Measurements from ENCODE around the gene HSFX1.
"Not testable (repeated sequence)": the region's sequence is repeated elsewhere in the genome, so short reads cannot be mapped to it uniquely, and the experiment has no call there.

The HSFX1 gene, protein sequence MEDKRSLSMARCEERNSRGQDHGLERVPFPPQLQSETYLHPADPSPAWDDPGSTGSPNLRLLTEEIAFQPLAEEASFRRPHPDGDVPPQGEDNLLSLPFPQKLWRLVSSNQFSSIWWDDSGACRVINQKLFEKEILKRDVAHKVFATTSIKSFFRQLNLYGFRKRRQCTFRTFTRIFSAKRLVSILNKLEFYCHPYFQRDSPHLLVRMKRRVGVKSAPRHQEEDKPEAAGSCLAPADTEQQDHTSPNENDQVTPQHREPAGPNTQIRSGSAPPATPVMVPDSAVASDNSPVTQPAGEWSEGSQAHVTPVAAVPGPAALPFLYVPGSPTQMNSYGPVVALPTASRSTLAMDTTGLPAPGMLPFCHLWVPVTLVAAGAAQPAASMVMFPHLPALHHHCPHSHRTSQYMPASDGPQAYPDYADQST

DNA sequence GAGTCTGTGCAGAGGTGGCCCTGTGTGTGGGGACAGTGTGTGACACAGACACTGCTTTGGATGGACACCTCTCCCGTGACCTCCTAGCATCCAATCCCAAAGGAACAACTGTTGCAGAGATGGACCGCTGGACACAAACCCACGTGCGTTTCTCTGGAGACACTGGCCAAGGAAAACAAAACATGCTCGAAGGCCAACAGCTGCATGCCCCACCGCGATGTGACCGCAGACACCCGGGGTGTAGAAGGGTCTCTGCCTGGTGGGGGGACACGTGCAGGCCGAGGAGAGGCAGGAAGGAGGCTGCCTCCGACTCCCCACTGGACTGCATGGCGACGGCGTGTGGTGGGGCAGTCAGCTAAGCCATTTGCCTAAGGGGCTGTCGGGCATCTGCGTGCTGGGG, at the start of gene HSFX1:
HSFX1 (plus strand) TSS at position 301 of the 400 bp plus-strand sequence. CDS start 614 bp downstream, outside the sequence.
- not testable (repeated sequence) for DNase-seq

DNA sequence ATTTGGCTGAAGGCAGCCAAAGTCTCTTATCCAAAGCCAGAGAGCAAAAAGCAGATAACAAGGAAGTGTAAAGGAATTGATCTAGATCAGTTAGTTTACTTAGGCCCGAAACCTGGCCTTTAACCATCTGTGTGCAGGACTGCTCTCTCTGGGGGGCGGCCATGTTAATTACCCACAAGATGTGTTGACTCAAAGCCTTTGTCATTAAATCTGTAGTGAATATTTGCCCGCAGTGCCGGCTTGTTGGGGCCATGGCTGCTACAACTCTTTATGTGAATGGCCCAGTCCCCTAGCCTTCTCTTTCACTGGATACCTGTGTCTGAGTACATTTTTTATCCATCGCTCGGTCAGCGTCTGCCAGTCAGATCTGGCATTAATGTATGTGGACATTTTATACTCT, 46.6 kb upstream of the HSFX1 start:
- not testable (repeated sequence) for DNase-seq

DNA sequence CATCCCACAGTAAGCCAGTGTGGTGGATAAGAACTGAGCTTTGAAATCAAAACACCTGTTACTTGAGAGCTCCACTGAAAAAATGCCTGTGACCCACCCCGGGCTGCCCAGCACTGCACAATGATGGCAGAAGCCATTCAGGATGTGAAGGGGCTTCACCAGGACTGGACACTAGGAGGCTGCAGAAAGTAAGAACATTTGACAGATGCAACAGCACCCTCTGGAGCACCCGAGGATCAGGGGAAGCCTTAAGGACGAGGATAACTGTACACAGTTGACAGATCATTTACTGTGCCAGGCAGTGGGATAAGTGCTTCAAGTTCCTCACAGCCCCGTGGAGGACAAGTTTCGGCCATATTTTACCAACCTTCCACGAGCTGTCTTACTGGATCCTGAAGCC, 31.6 kb upstream of the HSFX1 start:
- not testable (repeated sequence) for DNase-seq

DNA sequence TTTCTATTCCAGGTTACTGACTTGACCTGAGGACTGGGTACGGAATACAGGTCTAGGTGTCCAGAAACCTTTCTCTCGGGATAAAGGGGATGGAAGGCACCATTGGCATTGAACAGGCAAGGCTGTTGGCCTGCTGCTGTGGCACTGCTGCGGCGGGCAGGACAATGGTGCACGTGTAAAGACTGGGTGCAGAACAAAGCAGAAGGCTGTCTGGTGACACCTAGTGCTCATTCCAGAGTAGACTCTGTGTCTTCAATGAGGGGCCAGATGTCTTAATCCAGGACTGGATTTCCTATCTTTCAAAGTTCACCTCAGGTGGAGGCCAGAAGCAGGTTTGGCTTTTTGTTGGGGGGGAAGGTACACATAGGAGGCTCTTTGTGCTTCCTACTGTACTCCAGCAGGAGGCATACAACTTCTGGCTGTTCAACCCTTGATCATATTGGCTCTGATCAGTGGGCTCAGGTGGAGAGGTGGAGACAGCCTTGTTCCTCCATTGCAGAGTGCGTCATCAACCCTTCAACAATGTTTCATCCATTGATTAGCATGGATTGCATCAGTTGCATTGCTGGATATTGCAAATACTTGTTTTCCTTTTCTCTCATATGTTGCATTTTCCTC, 27.4 kb upstream of the HSFX1 start:
- DNase-seq, result not testable (repeated sequence)

DNA sequence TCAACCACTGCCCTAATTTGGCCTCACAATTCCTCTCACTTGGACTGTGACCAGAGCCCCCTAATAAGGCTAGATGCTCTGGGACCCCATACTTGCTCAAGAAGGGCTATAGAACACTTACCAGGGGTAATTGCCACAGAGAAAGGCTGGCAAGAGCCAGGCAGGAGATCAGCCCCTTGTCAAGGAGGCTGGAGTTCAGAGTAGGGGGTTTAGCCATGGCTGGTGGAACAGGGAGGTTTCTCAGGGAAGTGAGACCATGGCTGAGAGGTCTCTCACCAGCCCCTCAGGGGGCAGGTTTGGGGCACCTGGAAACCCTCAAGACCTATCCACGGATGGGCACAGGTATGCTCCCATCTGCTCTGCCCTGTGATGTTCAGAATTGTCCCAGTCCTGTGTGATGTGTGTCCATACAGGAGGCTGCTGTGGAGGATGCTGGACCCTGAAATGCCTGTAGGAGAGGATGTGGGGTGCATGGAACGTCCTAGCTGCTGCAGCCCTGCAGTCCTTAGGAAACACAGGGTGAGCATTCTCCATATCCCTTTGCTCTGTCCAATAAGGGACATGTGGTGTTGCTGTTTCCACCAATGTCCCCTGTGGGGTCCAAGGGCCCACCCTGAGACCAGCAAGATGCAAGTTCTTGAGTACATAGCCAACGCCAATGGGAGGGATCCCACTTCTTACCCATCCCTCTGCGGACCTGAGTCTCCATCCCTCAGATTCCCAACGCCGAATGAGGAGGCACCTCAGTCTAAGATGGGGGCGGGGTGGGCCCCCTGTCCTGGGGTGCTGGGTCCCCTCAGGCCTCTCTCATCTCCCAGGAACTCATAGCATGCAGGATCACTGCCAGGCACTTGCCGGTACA, 16.4 kb upstream of the HSFX1 start:
- DNase-seq, result no peak

DNA sequence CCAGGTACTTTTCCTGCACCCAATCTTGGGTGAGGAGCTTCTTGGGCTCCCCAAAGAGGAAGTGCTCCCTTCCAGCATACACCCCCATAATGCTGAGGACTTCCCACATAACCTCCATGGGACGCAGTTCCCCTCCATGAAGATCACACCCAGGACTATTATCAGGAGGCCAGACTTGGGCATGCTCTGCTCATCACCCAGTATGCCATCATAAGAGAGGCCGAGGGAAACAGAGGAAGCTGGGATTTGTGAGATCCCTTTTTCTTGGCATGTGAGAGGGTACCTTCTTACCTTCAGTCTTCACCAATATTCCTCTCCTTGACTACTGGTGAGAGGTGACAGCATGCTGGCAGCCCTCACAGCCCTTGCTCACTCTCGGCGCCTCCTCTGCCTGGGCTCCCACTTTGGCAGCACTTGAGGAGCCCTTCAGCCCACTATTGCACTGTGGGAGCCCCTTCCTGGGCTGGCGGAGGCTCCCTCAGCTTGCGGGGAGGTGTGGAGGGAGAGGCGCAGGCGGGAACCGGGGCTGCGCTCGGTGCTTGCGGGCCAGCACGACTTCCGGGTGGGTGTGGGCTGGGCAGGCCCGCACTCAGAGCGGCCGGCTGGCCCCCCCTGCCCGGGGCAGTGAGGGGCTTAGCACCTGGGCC, 15.7 kb upstream of the HSFX1 start:
- no peak for DNase-seq

DNA sequence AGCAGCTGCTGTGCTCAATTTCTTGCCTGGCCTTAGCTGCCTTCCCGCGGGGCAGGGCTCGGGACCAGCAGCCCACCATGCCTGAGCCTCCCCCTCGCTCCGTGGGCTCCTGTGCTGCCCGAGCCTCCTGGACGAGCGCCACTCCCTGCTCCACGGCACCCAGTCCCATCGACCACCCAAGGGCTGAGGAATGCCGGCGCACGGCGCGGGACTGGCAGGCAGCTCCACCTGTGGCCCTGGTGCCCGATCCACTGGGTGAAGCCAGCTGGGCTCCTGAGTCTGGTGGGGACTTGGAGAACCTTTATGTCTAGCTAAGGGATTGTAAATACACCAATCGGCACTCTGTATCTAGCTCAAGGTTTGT, 15.2 kb upstream of the HSFX1 start:
- not testable (repeated sequence) for DNase-seq

DNA sequence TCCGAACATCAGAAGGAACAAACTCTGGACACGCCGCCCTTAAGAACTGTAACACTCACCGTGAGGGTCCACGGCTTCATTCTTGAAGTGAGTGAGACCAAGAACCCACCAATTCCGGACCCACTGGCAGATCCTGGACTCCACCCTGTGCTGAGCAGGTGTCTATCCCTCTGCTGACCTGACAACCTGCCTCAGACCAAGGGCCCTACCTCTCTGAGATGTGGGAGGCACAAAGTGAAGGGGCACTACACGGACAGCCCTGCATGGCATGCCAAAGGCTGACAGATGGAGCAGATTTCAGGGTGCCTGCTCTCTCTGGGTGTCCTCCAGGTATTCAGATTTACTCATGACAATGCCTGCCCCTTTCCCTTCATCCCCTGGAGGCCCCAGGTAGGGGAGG, 14.0 kb upstream of the HSFX1 start:
- no peak for DNase-seq

DNA sequence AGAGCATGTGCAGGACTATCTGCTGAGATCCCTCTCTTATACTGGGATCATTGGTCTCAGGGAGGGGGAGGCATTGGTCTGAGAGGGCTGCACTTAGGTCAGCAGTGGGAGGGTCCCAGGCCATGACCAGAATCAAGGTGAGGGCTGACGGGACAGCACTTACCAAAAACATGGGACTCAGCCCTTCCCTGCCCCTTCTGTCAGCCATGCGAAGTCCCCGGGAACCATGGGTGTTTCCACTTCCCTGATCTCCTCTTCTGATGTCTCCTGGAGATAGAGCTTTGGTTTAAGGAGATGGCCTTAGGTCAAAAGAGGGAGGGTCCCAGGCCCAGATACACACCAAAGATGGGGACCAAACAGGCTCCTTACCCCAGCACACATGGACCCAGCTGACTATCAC, 12.9 kb upstream of the HSFX1 start:
- DNase-seq, result no peak

DNA sequence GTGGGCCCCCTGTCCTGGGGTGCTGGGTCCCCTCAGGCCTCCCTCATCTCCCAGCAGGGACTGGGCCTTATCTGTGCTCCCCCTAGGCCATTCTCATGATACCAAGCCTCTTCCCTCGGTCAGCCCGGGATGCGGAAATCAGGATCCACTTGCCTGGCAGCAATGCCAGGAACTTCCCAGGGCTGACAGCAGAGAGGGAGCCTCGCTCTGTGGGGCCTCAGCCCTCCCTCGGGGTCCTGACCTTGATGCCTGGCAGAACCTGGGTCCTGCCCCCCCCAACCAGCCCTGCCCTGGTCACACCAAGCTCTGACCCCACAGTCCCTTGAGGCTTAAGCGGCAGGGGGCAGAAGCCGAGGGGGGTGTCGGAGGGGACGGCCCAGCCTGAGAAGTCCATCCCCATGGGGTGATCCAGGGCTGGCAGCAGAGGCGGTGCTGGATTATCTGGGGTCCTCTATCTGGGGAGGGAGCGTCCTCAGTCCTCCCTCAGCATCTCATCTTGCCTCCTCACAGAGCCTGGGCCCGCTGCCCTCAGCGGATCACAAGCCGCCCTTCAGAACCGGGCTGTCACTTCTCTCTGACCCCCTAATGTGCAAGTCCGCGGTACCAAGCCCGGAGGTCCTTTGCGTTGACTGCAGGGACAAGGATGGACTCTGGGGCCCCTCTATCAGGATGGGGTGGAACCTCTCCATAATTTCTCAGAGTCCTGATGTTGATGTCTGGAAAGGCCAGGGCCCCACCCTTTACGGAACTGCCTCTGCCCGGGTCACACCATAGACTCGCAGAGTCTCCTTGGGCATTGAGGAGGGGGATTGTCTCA, 11.8 kb upstream of the HSFX1 start:
- not testable (repeated sequence) for DNase-seq

DNA sequence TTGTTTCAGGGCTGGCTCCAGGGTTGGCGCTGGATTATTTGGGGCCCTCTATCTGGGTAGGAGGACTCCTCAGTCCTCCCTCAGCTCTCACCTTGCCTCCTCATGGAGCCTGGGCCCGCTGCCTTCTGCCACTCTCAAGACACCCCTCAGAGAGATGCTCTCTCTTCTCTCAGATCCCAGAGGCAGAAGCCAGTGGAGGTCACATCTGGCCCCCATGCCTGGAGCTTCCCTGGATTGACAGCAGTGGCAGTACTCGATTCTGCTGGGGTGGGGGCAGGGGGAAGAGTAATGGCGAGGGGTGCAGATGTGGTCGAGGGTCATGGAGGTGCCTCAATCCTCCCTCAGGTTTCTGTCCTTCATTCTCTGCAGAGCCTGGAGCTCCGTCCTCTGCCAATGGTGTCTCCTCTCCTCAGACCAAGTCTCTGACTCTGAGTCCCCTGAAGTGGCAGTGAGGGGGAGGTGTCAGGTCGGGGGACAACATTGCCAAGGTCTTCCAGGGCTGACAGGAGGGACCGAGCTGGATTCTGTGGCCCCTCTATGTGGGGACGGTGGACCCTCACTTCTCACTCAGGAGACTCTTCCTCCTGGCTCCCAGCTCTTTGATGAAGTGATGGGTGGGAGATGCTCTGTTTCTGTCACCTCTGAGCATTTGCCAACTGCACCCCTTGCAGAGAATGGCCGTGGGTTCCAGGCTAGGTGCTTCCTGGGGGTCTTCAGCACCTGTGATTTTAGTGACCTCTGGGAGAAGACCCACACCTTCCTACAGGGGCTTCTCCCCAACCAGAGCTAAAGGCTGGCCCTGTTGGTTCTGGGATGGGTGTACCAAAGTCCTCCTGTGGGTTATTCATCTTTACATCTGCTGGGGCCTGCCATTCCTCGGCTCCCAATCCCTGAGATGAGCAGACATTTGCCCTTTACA, 10.9 kb upstream of the HSFX1 start:
- DNase-seq, result no peak

DNA sequence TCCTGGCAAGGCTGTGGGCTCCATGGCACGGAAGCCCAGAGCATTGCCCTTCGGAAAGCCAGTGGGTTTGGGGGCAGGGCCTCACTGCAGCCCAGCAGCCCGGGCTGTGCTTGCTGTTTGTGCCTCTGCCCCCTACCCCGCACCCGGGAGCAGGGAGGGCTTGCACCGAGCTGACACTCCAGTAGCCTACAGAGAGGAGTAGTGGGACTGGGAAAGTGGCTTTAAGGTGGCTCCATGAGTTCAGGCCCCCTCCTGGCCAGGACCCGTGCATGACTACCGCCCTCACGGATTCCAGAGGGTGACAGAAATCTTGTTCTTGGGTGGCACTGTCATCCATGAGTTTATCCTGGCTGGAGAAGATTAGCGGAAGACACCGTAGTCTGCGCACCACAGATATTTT, 3.5 kb upstream of the HSFX1 start:
- not testable (repeated sequence) for DNase-seq

DNA sequence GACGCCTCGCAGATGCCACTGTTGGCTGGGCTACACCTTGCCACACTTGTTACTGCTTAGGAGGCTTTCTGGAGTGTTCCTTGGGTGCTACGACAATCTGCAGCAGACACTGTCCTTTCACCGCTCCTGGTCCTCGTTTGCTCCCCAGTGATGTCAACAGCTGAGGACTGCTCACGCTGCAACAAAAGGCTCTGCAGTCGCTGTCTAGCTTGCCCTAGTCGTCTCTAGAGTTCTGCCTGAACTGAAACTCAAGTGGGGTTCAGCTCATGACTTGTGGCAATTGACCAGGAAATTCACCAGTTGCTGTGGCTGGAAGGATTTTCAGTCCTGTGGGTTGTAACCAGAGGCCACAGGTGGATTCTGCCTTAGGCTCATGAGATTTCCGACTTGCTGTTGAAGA, 842 bp upstream of the HSFX1 start:
- DNase-seq, result not testable (repeated sequence)

DNA sequence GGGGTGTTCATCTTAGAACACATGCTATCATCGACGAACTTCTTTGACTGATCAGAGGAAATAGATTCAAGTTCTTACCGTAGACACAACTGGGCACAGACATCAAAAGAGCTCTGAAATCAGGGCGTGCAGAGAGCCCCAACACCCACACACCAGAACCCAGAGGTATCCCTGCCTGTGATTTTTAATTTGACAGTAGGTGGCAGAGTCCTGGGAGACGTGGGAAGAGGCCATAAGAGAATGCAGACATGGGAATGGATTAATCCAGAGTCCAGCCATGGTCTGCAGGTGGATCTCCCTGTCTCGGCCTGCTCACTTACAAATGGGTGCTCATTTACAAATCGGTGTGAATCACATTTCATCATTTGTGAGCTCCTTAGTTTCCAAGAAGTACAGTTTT, 4.1 kb downstream of the HSFX1 start:
- not testable (repeated sequence) for DNase-seq

DNA sequence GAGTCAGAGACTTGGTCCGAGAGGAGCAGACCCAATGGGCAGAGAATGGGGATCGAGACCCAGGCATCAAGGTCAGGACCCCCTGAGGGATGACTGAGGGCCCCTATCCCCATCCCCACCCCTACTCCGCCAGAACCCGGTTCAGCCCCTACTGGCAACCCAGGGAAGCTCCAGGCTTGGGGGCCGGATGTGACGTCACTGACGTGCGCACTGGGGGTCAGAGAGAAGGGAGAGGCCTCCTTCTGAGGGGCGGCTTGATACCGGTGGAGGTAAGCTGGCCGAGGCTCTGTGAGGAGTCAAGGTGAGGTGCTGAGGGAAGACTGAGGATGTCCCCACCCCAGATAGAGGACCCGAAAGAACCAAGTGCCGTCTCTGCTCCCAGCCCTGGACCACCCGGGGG, 7.9 kb downstream of the HSFX1 start, which contains the start of gene MAGEA9:
MAGEA9 (plus strand) TSS at position 204 of the 400 bp plus-strand sequence. CDS start 4,281 bp downstream, outside the sequence.
- DNase-seq, result not testable (repeated sequence)

DNA sequence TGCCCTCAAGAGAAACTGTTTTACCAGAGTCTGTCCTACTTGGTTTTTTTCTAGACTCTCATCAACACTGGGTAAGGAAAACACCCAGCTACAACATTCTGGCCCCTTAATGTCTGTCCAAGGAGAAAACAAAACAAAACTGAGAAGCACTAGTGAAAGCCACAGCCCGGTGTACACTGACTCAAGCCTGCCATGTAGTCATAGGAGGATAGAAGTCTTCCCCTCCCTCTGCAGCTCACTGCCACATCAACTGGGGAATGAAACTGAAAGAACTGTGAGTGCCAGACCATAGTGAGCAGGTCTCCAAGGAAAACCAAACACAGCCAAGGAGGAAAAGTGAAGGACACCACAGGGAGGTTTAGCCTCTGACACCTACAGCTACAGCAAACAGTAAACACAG, 21.7 kb downstream of the HSFX1 start:
- not testable (repeated sequence) for DNase-seq

DNA sequence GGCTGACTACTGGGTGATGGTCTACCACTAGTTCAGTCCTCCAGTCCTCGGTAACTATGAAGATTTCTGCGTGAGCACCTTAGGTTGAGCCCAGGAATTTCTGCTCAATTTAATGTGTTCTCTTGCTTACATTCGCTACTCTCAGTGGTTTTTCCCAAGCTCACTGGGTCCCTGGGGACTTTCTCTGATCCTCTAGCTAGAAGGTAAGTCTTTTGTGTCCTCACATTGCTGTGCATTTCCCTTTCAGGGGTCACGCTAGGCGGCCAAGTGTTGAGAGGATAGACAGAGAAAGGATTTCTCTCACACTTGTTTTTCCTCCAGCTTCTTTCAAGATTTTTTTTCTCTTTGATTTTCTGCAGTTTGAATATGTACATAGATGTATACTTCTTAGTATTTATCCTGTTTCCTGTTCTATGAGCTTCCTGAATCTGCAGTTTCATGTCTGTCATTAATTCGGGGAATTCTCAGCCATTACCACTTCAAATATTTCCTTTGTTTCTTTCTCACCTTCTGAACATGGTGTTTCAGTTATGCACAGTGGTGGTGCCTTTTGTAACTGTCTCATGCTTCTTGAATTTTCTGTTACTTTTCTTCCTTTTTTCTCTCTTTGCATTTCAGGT, 25.3 kb downstream of the HSFX1 start:
- DNase-seq, result no peak

DNA sequence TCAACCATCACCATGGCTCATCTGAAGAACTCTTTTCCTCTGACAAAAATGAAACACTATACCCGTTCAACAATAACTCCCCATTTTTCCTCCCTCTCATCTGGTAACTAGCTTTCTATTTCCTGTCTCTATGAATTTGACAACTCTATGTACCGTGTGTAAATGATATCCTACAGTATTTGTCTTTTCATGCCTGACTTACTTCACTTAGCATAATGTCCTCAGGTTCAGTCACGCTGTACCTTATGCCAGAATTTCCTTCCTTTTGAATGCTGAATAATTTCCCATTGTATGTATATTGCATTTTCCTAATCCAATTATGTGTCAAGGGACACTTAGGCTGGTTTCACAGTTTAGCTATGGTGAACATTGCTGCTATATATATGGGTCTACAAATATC, 26.1 kb downstream of the HSFX1 start:
- no peak for DNase-seq

DNA sequence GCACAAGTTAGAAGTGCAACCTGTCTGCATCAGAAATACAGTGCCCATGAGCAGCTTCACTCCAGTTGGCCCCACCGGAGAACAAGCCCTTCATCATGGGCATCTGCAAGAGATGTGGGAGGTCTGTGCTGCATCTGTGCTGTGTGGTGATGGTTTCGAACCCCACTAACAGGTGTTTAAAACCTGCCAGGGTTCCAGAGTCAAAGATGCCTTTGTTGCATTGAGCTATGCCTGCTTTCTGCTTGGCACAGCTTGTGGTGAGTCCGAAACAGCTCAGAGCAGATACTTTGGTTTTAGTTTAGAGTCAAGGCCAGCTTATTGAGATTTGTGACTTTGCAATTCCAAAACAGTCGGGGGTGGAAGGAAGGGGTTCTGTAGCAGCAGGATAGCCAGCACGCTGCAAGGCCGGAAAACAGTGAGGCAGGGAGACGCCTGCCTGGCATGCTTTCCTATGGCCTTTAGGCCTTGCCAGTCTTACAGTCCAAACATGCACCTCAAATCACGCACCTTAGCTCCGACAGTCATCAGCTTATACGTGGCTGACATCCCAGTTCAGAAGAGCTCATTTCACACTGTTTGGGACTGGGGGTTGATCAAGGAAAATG, 29.7 kb downstream of the HSFX1 start:
- no peak for DNase-seq

DNA sequence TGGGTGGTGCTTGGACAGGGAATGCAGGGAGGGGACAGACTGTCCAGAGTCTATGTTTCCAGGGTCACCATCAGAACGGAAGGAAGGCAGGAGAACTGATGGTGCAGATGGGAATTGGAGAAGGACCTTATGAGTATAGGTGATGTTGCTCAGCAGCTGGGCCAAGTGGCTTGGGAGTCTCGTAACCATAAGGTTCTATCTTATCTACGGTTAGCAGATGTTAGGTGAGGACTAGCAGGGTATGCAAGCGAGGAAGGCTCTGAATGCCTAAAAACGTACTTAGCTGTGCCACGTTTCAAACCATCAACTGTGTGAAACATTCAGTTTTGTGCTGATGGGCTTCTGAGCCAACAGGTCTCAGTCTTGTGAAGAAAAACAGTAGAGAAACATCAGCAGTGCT, 30.2 kb downstream of the HSFX1 start:
- no peak for DNase-seq

All from RPMI8226 (cell line).